ENCODE results near the gene DYNLT1. TPM values are rescaled to one million over a fixed set of nuclear protein-coding genes. Genes with fewer than 3 reads are reported as not detected.
"Not testable (repeated sequence)": the region's sequence is repeated elsewhere in the genome, so short reads cannot be mapped to it uniquely, and the experiment has no call there.

The DYNLT1 gene
- total RNA-seq, 1 donor, result 54.3 TPM

GRCh38 chr6:158674342-158675131 lies 30.0 kb upstream of the DYNLT1 start:
- H3K4me2 ChIP-seq (ENCODE audit: insufficient read depth, low read length), result no peak overlapping the region
- no peak overlapping the region for H2AFZ ChIP-seq (ENCODE audit: low read length)
- H3K4me1 ChIP-seq (ENCODE audit: insufficient read depth, low read length), result no peaks in the 10 kb centered on the region
- no peak overlapping the region for H3K4me3 ChIP-seq (ENCODE audit: insufficient read depth, low read length)
- no peak overlapping the region for H3K27ac ChIP-seq (ENCODE audit: low read depth, low read length)
- H3K79me2 ChIP-seq (ENCODE audit: insufficient read depth, low read length), result no peaks in the 10 kb centered on the region
- no peaks in the 10 kb centered on the region for H3K36me3 ChIP-seq (ENCODE audit: insufficient read depth, low read length)
- no peaks in the 10 kb centered on the region for H3K9me3 ChIP-seq (ENCODE audit: low read depth, low read length)
- no peaks in the 10 kb centered on the region for H4K20me1 ChIP-seq (ENCODE audit: insufficient read depth, low read length)
- no peaks in the 10 kb centered on the region for H3K27me3 ChIP-seq (ENCODE audit: insufficient read depth, low read length)
- TF ChIP-seq CTCF (IDR thresholded peaks at IDR 0.05; ENCODE audit: extremely low read depth, low read depth, low read length), result no peak
- peak; percentile 43 for DNase-seq (ENCODE audit: insufficient read length, low spot score, missing footprints)

GRCh38 chr6:158672726-158673125 lies 28.2 kb upstream of the DYNLT1 start:
- Histone ChIP-seq H3K79me2 (ENCODE audit: insufficient read depth, low read length) (no peaks in the 10 kb centered on the region), H3K9me3 (ENCODE audit: low read depth, low read length) (no peaks in the 10 kb centered on the region), H2AFZ (ENCODE audit: low read length) (no peak overlapping the region), H3K4me1 (ENCODE audit: insufficient read depth, low read length) (no peaks in the 10 kb centered on the region), H4K20me1 (ENCODE audit: insufficient read depth, low read length) (no peaks in the 10 kb centered on the region), H3K36me3 (ENCODE audit: insufficient read depth, low read length) (no peaks in the 10 kb centered on the region), H3K27ac (ENCODE audit: low read depth, low read length) (no peak overlapping the region), H3K4me3 (ENCODE audit: insufficient read depth, low read length) (no peak overlapping the region), H3K4me2 (ENCODE audit: insufficient read depth, low read length) (no peak overlapping the region), H3K27me3 (ENCODE audit: insufficient read depth, low read length) (no peaks in the 10 kb centered on the region)
- DNase-seq (ENCODE audit: insufficient read length, low spot score, missing footprints), result no peak
- no peak for TF ChIP-seq CTCF (IDR thresholded peaks at IDR 0.05; ENCODE audit: extremely low read depth, low read depth, low read length)

- H3K36me3 ChIP-seq (ENCODE audit: insufficient read depth, low read length); DNase-seq (ENCODE audit: insufficient read length, low spot score, missing footprints); H3K4me1 ChIP-seq (ENCODE audit: insufficient read depth, low read length); H2AFZ ChIP-seq (ENCODE audit: low read length); H4K20me1 ChIP-seq (ENCODE audit: insufficient read depth, low read length); H3K4me3 ChIP-seq (ENCODE audit: insufficient read depth, low read length); H3K27me3 ChIP-seq (ENCODE audit: insufficient read depth, low read length); H3K4me2 ChIP-seq (ENCODE audit: insufficient read depth, low read length); H3K9me3 ChIP-seq (ENCODE audit: low read depth, low read length); H3K79me2 ChIP-seq (ENCODE audit: insufficient read depth, low read length); H3K27ac ChIP-seq (ENCODE audit: low read depth, low read length): not testable (repeated sequence)
Observed at GRCh38 chr6:158672119-158672518, 27.6 kb upstream of the DYNLT1 start.

GRCh38 chr6:158669145-158670035 lies 24.8 kb upstream of the DYNLT1 start:
- Histone ChIP-seq H3K4me2 (ENCODE audit: insufficient read depth, low read length) (no peak overlapping the region), H3K27me3 (ENCODE audit: insufficient read depth, low read length) (no peaks in the 10 kb centered on the region), H4K20me1 (ENCODE audit: insufficient read depth, low read length) (no peaks in the 10 kb centered on the region), H3K27ac (ENCODE audit: low read depth, low read length) (no peak overlapping the region), H3K9me3 (ENCODE audit: low read depth, low read length) (no peaks in the 10 kb centered on the region), H3K4me1 (ENCODE audit: insufficient read depth, low read length) (peaks cover 8% of the 10 kb centered on the region), H3K36me3 (ENCODE audit: insufficient read depth, low read length) (no peaks in the 10 kb centered on the region), H3K4me3 (ENCODE audit: insufficient read depth, low read length) (no peak overlapping the region), H2AFZ (ENCODE audit: low read length) (no peak overlapping the region), H3K79me2 (ENCODE audit: insufficient read depth, low read length) (no peaks in the 10 kb centered on the region)
- DNase-seq (ENCODE audit: insufficient read length, low spot score, missing footprints), result no peak
- TF ChIP-seq CTCF (IDR thresholded peaks at IDR 0.05; ENCODE audit: extremely low read depth, low read depth, low read length), result no peak
